ENCODE data around the gene CHMP2A. TPM values are rescaled to one million over a fixed set of nuclear protein-coding genes. Genes with fewer than 3 reads are reported as not detected.
A peak's percentile ranks its signal among the peaks of the same experiment; 100 is the strongest.

Gene CHMP2A
- total and polyA plus RNA-seq, 2 of the 13 experiments (the other 11 are each of a cell fraction or from before 2014, with no cell fraction given) = 49.7 to 55.0 TPM

- TF ChIP-seq BATF2 (CRISPR knock-in tag; IDR thresholded peaks at IDR 0.05) (peak; percentile 41; the same call in 1 of the 2 replicates), CREBL2 (CRISPR knock-in tag; IDR thresholded peaks at IDR 0.05; ENCODE audit: borderline replicate concordance) (no peak), NR0B2 (CRISPR knock-in tag; IDR thresholded peaks at IDR 0.05) (peak; percentile 64; the same call in 1 of the 2 replicates), ZNF713 (CRISPR knock-in tag; IDR thresholded peaks at IDR 0.05) (peak; percentile 91; the same call in 1 of the 2 replicates), RELA (CRISPR knock-in tag; IDR thresholded peaks at IDR 0.05) (no peak), ZNF260 (CRISPR knock-in tag; IDR thresholded peaks at IDR 0.05; ENCODE audit: borderline replicate concordance, low read depth) (no peak), ZNF660 (CRISPR knock-in tag; IDR thresholded peaks at IDR 0.05; ENCODE audit: borderline replicate concordance, low read depth) (no peak), ZNF841 (CRISPR knock-in tag; IDR thresholded peaks at IDR 0.05; ENCODE audit: borderline replicate concordance) (no peak), MAZ (IDR thresholded peaks at IDR 0.05; ENCODE audit: borderline replicate concordance, low read depth, low read length) (no peak), MAZ (CRISPR knock-in tag; IDR thresholded peaks at IDR 0.05; ENCODE audit: low read depth) (peak; percentile 79), KDM1A (CRISPR knock-in tag; IDR thresholded peaks at IDR 0.05) (no peak), HNF4A (CRISPR knock-in tag; IDR thresholded peaks at IDR 0.05) (no peak), ZNF784 (CRISPR knock-in tag; IDR thresholded peaks at IDR 0.05; ENCODE audit: borderline replicate concordance) (peak; percentile 18; the same call in 1 of the 2 replicates), ZNF558 (CRISPR knock-in tag; IDR thresholded peaks at IDR 0.05; ENCODE audit: borderline replicate concordance) (0 out of 2 replicates have a peak, but pooled peaks have one; percentile 81), CC2D1A (CRISPR knock-in tag; IDR thresholded peaks at IDR 0.05) (no peak), SRF (IDR thresholded peaks at IDR 0.05; ENCODE audit: low read depth, low read length) (no peak), FIP1L1 (IDR thresholded peaks at IDR 0.05; ENCODE audit: borderline replicate concordance, insufficient read depth, low read depth, low read length) (no peak), SALL2 (CRISPR knock-in tag; IDR thresholded peaks at IDR 0.05) (peak; percentile 96), ONECUT2 (CRISPR knock-in tag; IDR thresholded peaks at IDR 0.05) (no peak), PAF1 (CRISPR knock-in tag; IDR thresholded peaks at IDR 0.05) (no peak), MYC (CRISPR knock-in tag; IDR thresholded peaks at IDR 0.05; ENCODE audit: borderline replicate concordance) (peak; percentile 77), NR2F1 (CRISPR knock-in tag; IDR thresholded peaks at IDR 0.05) (no peak), ZZZ3 (CRISPR knock-in tag; IDR thresholded peaks at IDR 0.05; ENCODE audit: borderline replicate concordance) (peak; percentile 9; the same call in 1 of the 2 replicates), ZNF296 (CRISPR knock-in tag; conservative IDR thresholded peaks at IDR 0.05) (no peak), GTF3A (CRISPR knock-in tag; conservative IDR thresholded peaks at IDR 0.05) (no peak; the same call in 1 of the 2 replicates), ZEB1 (IDR thresholded peaks at IDR 0.05; ENCODE audit: insufficient replicate concordance, low read depth) (no peak), ZNF576 (CRISPR knock-in tag; IDR thresholded peaks at IDR 0.05) (no peak; the same call in 1 of the 2 replicates), U2AF1 (optimal IDR thresholded peaks at IDR 0.05; ENCODE audit: low read depth, low read length) (peak; percentile 43), RXRA (CRISPR knock-in tag; IDR thresholded peaks at IDR 0.05) (no peak; the same call in 1 of the 2 replicates)
Observed at GRCh38 chr19:58558623-58559274, 3.8 kb upstream of the CHMP2A start (continued).
